OCI-LY1 (cell line): ENCODE measurements around the gene TSHZ3.

Experiments used
- EZH2 ChIP-seq: fragments of 200-600 bp; sonication (generic), shearing (Covaris generic); IDR thresholded peaks from 2 replicates; pipeline ENCODE4 v1.8.0; 2017; ENCODE audit warnings: borderline replicate concordance, mixed run types, mild to moderate bottlenecking, antibody characterized with exemption, low read length, moderate library complexity, mixed read lengths
- TF ChIP-seq, protein P1 (sequence below): fragments of 200-600 bp; sonication (generic), shearing (Covaris generic); IDR thresholded peaks from 2 replicates; pipeline ENCODE4 v1.5.1; 2017; ENCODE audit warnings: mild to moderate bottlenecking, antibody characterized with exemption, low read length, moderate library complexity, mixed read lengths

GRCh38 chr19:31272583-31273106, 76.6 kb downstream of the TSHZ3 start:
- TF ChIP-seq, protein P1, sequence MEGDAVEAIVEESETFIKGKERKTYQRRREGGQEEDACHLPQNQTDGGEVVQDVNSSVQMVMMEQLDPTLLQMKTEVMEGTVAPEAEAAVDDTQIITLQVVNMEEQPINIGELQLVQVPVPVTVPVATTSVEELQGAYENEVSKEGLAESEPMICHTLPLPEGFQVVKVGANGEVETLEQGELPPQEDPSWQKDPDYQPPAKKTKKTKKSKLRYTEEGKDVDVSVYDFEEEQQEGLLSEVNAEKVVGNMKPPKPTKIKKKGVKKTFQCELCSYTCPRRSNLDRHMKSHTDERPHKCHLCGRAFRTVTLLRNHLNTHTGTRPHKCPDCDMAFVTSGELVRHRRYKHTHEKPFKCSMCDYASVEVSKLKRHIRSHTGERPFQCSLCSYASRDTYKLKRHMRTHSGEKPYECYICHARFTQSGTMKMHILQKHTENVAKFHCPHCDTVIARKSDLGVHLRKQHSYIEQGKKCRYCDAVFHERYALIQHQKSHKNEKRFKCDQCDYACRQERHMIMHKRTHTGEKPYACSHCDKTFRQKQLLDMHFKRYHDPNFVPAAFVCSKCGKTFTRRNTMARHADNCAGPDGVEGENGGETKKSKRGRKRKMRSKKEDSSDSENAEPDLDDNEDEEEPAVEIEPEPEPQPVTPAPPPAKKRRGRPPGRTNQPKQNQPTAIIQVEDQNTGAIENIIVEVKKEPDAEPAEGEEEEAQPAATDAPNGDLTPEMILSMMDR, result no peak
- no peak for TF ChIP-seq EZH2
